Uterine smooth muscle cell (primary cell): Measurements from ENCODE around the gene LRRC31. TPM values are rescaled to one million over a fixed set of nuclear protein-coding genes. Genes with fewer than 3 reads are reported as not detected.

Experiments
- total RNA-seq: library from RNA; depleted of rRNA; stranded (reverse); fragments of >200 nt; gene quantifications from 2 replicates; pipeline ENCODE4 v1.2.3, GENCODE V29; 2014

Gene LRRC31
- total RNA-seq, result not detected in 2 replicates

GRCh38 chr3:169869484-169870220 is at the start of gene LRRC31:
Gene LRRC31 (minus strand): TSS chr3:169869935. CDS start chr3:169869807, 128 bp downstream.

GRCh38 chr3:169911272-169911671 is 41.5 kb upstream of the LRRC31 start, which contains the start of gene SAMD7:
Gene SAMD7 (plus strand): TSS chr3:169911572. CDS start chr3:169919499, 7,927 bp downstream.

GRCh38 chr3:169812332-169813235 is 57.2 kb downstream of the LRRC31 start, which contains the start of the genes LRRC34 and LRRIQ4:
Gene LRRC34 (minus strand): TSS chr3:169812904. CDS start chr3:169812548, 356 bp downstream.
Gene LRRIQ4 (plus strand): TSS chr3:169812870. CDS start chr3:169821922, 9,052 bp downstream.

Other genes with a start within 250 kb of the LRRC31 start
- gene MECOM, start 206.2 kb downstream of the LRRC31 start, total RNA-seq, result 10.5 and 14.2 TPM in 2 replicates
- gene TERC, start 104.9 kb downstream of the LRRC31 start, total RNA-seq, result 597 and 759 TPM in 2 replicates
- 3.7 and 4.2 TPM in 2 replicates for gene ACTRT3, start 100.4 kb downstream of the LRRC31 start, total RNA-seq
- 27.2 and 28.3 TPM in 2 replicates for gene MYNN, start 96.5 kb downstream of the LRRC31 start, total RNA-seq
- gene LRRIQ4, start 57.1 kb downstream of the LRRC31 start, total RNA-seq, result 0.11 TPM in 1 of 2 replicates, not detected in the other
- gene LRRC34, start 57.0 kb downstream of the LRRC31 start, total RNA-seq, result 2.4 and 11.1 TPM in 2 replicates
- gene SAMD7, start 41.6 kb upstream of the LRRC31 start, total RNA-seq, result not detected in 2 replicates
- gene SEC62, start 96.9 kb upstream of the LRRC31 start, total RNA-seq, result 51.5 and 62.5 TPM in 2 replicates
- 0.22 and 0.50 TPM in 2 replicates for gene GPR160, start 168.1 kb upstream of the LRRC31 start, total RNA-seq